ENCODE measurements around the gene PRPF38B. TPM values are rescaled to one million over a fixed set of nuclear protein-coding genes. Genes with fewer than 3 reads are reported as not detected.

PRPF38B gene
- total RNA-seq, 2 experiments from 2014 or later, result 62.5 to 65.3 TPM

- Mint-ChIP-seq H3K36me3 (ENCODE audit: low read depth) (peaks cover 16% of the 10 kb centered on the region), H3K27me3 (no peaks in the 10 kb centered on the region), H3K4me1 (ENCODE audit: low read depth) (peaks cover 31% of the 10 kb centered on the region), H3K27ac (no peak overlapping the region), H3K9me3 (no peaks in the 10 kb centered on the region), H3K4me3 (no peak overlapping the region)
- no peak for DNase-seq
- no peak for ATAC-seq
- CTCF ChIA-PET, result no interaction called here
- POLR2A ChIA-PET, result interaction anchor here (1.2 kb wide), 1 partner anchor 104 kb away, joined by 3 read pairs; no protein-coding TSS in a partner anchor
- TF ChIP-seq CTCF (IDR thresholded peaks at IDR 0.05), result no peak
- intact Hi-C loops (cut with micrococcal nuclease), result no loop called here
Observed at GRCh38 chr1:108749081-108749480, 57.0 kb downstream of the PRPF38B start.

GRCh38 chr1:108750476-108751181 is 58.5 kb downstream of the PRPF38B start:
- no peak overlapping the region for H3K27ac Mint-ChIP-seq
- ATAC-seq (no peak), DNase-seq (no peak)
- no peak overlapping the region for H3K4me3 Mint-ChIP-seq
- H3K4me1 Mint-ChIP-seq (ENCODE audit: low read depth), result peaks cover 40% of the 10 kb centered on the region
- intact Hi-C loops (cut with micrococcal nuclease), result no loop called here
- no peaks in the 10 kb centered on the region for H3K9me3 Mint-ChIP-seq
- no peaks in the 10 kb centered on the region for H3K27me3 Mint-ChIP-seq
- ChIA-PET POLR2A (no interaction called here), CTCF (interaction anchor here (1.0 to 1.5 kb wide), 3 partner anchors 13 to 38 kb away, joined by 3 to 4 read pairs (median 4); no protein-coding TSS in a partner anchor)
- no peak for TF ChIP-seq CTCF (IDR thresholded peaks at IDR 0.05)
- peaks cover 22% of the 10 kb centered on the region for H3K36me3 Mint-ChIP-seq (ENCODE audit: low read depth)

Other genes with a start within 250 kb of the PRPF38B start
- not detected for gene NBPF6, start 242.0 kb upstream of the PRPF38B start, total RNA-seq
- 10 to 100 TPM; 10.4 to 12.6 TPM for gene EEIG2, start 132.2 kb upstream of the PRPF38B start, total RNA-seq
- gene HENMT1, start 31.2 kb upstream of the PRPF38B start, total RNA-seq, result 10 to 100 TPM; 25.3 to 27.1 TPM
- gene FNDC7, start 20.6 kb downstream of the PRPF38B start, total RNA-seq, result under 1 TPM in 1 of 2 experiments, not detected in 1; 0.20 TPM
- gene STXBP3, start 54.4 kb downstream of the PRPF38B start, total RNA-seq, result 10 to 100 TPM; 34.4 to 38.3 TPM
- not detected for gene AKNAD1, start 164.8 kb downstream of the PRPF38B start, total RNA-seq
- 10 to 100 TPM; 10.6 to 11.1 TPM for gene GPSM2, start 184.7 kb downstream of the PRPF38B start, total RNA-seq

Measured in activated CD8-positive, alpha-beta T cell treated with anti-CD3 and anti-CD28 coated beads for 36 hours (primary cell).